Ishikawa (cell line): ENCODE data around the gene CHIC2.

Experiments used
- CEBPB ChIP-seq: IDR thresholded peaks from 2 replicates; pipeline ENCODE4 v1.6.1; 2012
- CREB1 ChIP-seq: IDR thresholded peaks from 2 replicates; pipeline ENCODE4 v1.6.1; 2012; ENCODE audit warnings: low read depth
- EGR1 ChIP-seq: IDR thresholded peaks from 2 replicates; pipeline ENCODE4 v1.6.1; 2012
- EP300 ChIP-seq: IDR thresholded peaks from 2 replicates; pipeline ENCODE4 v1.6.1; 2012; ENCODE audit warnings: borderline replicate concordance
- NFIC ChIP-seq: IDR thresholded peaks from 2 replicates; pipeline ENCODE4 v1.6.1; 2012
- RAD21 ChIP-seq: IDR thresholded peaks from 2 replicates; pipeline ENCODE4 v1.6.1; 2012; ENCODE audit warnings: low read depth
- TAF1 ChIP-seq: IDR thresholded peaks from 2 replicates; pipeline ENCODE4 v1.6.1; 2012; ENCODE audit warnings: low read depth, mild to moderate bottlenecking
- TCF12 ChIP-seq: IDR thresholded peaks from 2 replicates; pipeline ENCODE4 v1.6.1; 2012; ENCODE audit warnings: low read depth
- TEAD4 ChIP-seq: IDR thresholded peaks from 2 replicates; pipeline ENCODE4 v1.6.1; 2012
- YY1 ChIP-seq: IDR thresholded peaks from 2 replicates; pipeline ENCODE4 v1.6.1; 2012; ENCODE audit warnings: low read depth
- TF ChIP-seq, protein P1 (sequence below): IDR thresholded peaks from 2 replicates; pipeline ENCODE4 v1.6.1; 2012
- TF ChIP-seq, protein P2 (sequence below): IDR thresholded peaks from 2 replicates; pipeline ENCODE4 v1.6.1; 2012; ENCODE audit warnings: low read depth, mild to moderate bottlenecking

DNA sequence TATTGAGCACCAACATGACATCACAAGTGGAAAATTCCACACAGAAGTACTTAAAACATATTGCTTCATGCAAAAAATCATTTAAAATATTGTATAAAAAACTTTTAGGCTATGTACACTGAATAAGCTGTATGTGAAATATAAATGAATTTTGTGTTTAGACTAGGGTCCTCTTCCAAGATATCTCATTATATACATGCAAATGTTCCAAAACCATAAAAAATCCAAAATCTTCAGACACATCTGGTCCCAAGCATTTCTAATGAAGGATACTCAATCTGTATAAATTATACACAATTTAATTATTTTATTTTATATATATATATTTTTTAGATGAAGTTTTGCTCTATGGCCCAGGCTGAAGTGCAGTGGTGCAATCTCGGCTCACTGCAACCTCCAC, 25.5 kb upstream of the CHIC2 start:
- TF ChIP-seq NFIC (no peak), CREB1 (no peak), EGR1 (no peak), TCF12 (no peak), EP300 (no peak), RAD21 (no peak), CEBPB (no peak), TAF1 (no peak), YY1 (no peak), TEAD4 (no peak)
- TF ChIP-seq, protein P1, sequence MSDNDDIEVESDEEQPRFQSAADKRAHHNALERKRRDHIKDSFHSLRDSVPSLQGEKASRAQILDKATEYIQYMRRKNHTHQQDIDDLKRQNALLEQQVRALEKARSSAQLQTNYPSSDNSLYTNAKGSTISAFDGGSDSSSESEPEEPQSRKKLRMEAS = no peak
- TF ChIP-seq, protein P2, sequence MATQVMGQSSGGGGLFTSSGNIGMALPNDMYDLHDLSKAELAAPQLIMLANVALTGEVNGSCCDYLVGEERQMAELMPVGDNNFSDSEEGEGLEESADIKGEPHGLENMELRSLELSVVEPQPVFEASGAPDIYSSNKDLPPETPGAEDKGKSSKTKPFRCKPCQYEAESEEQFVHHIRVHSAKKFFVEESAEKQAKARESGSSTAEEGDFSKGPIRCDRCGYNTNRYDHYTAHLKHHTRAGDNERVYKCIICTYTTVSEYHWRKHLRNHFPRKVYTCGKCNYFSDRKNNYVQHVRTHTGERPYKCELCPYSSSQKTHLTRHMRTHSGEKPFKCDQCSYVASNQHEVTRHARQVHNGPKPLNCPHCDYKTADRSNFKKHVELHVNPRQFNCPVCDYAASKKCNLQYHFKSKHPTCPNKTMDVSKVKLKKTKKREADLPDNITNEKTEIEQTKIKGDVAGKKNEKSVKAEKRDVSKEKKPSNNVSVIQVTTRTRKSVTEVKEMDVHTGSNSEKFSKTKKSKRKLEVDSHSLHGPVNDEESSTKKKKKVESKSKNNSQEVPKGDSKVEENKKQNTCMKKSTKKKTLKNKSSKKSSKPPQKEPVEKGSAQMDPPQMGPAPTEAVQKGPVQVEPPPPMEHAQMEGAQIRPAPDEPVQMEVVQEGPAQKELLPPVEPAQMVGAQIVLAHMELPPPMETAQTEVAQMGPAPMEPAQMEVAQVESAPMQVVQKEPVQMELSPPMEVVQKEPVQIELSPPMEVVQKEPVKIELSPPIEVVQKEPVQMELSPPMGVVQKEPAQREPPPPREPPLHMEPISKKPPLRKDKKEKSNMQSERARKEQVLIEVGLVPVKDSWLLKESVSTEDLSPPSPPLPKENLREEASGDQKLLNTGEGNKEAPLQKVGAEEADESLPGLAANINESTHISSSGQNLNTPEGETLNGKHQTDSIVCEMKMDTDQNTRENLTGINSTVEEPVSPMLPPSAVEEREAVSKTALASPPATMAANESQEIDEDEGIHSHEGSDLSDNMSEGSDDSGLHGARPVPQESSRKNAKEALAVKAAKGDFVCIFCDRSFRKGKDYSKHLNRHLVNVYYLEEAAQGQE = no peak
